GM12872 (cell line): ENCODE measurements around the gene B4GALT1.
A peak's percentile ranks its signal among the peaks of the same experiment; 100 is the strongest.

ENCODE experiments used
- CTCF ChIP-seq: IDR thresholded peaks from 3 replicates; pipeline ENCODE4 v1.5.1; 2011; ENCODE audit warnings: low read depth, mild to moderate bottlenecking, low read length, moderate library complexity; ENCODE audit not compliant: insufficient read depth

B4GALT1 gene

GRCh38 chr9:33092634-33093033, 74.5 kb downstream of the B4GALT1 start:
- no peak for TF ChIP-seq CTCF

- TF ChIP-seq CTCF = no peak
Measured at GRCh38 chr9:33082538-33083326, 84.4 kb downstream of the B4GALT1 start.

GRCh38 chr9:33082128-33082527, 85.0 kb downstream of the B4GALT1 start:
- no peak for TF ChIP-seq CTCF

- peak; percentile 62 for TF ChIP-seq CTCF
Measured at GRCh38 chr9:33081128-33081851, 85.8 kb downstream of the B4GALT1 start.

GRCh38 chr9:33080534-33080933, 86.6 kb downstream of the B4GALT1 start:
- TF ChIP-seq CTCF = no peak

- TF ChIP-seq CTCF = no peak
Measured at GRCh38 chr9:33076046-33077004, 90.8 kb downstream of the B4GALT1 start, which contains the start of gene SMU1. Gene SMU1 (minus strand): TSS chr9:33076674. CDS start chr9:33076608, 66 bp downstream.
